HG03558 (cell line): Measurements from ENCODE around the gene MLPH.

Source experiments
- ATAC-seq: cut with Tn5 transposase; IDR thresholded peaks from one replicate; pipeline ENCODE4 v1.9.1; 2021; ENCODE audit warnings: moderate number of reproducible peaks; ENCODE audit not compliant: unreplicated experiment; ENCODE audit errors: extremely low read depth

MLPH gene

GRCh38 chr2:237597196-237598145 lies 110.4 kb downstream of the MLPH start:
- no peak for ATAC-seq

- no peak for ATAC-seq
Measured at GRCh38 chr2:237598468-237599208, 111.6 kb downstream of the MLPH start.

DNA sequence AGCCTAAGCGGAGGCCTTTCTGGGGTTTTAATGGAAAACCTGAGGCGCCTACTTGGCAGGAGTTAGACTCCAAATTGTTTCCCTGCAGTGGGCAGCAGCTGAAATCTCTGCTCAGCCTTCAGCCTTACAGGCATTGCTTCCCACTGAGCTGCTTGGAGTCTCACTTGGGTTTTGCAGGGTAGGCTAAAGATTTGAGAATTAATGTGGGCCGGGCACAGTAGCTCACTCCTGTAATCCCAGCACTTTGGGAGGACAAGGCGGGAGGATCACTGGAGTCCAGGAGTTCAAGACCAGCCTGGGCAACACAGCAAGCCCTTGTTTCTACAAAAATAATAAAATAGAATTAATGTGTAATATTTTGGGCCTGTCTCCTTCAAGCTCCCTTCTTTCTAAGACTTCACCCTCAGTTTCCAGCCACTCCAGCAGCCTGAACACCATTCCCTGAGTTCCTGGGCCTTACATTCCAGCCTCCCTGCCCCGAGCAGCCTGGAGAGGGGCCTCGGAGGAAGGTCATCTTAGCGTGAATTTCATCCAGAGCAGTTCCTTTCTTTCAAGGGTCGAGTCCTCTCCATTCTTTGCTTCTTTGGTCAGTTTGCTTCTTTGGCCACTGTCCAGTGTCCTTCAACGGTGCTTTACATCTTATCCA lies 112.5 kb downstream of the MLPH start:
- ATAC-seq: no peak

GRCh38 chr2:237600205-237600846 lies 113.3 kb downstream of the MLPH start:
- ATAC-seq: no peak

GRCh38 chr2:237601453-237602116 lies 114.5 kb downstream of the MLPH start:
- ATAC-seq: no peak

DNA sequence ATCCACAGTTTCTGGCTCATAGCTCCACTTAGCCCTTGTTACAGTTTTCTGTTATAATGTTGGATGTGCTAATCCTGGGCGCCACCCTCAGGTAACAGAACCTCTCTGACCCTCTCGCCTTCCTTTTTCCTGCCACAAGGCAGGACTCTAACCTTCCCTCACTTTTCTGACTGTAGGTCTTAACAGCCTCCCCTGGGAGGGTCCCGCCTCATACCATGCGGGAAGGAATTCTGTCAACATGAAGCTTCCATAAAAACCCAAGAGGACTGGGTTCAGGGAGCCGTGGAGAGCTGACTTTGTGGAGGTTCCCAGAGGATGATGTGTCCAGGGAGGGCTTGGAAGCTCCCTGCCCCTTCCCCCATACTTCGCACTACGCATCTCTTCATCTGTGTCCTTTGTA lies 115.4 kb downstream of the MLPH start:
- ATAC-seq: no peak

DNA sequence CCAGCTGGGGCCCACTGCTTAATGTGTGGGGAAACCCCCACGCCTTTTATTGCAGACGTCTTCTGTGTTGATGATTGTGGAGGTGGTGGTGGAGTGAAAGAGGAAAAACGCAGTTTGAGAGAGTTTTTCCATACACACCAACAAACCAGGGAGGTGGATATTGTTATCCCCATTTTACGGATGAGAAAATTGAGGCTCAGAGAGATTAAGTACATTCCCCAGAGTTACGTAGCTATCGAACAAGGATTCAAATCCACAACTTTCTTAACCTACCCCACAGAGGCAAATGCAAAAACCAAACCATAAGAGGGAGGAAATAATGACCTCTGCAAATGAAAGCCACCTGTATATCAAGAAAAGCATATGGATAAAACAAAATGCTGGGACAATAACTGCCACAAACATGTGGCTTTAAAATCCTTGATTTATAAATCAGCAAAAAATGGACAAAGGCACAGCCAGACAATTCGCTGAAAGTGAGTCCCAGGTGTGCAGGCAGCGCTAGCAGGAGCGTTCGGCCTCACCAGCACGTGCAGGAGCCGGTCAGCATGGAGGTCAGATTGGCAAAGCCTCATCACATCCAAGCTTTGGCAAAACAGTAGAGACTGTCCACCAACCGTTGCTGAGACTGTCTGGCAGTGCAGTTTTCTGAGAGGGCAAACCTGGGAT lies 116.1 kb downstream of the MLPH start:
- ATAC-seq: no peak

- ATAC-seq: no peak
Measured at GRCh38 chr2:237603718-237604362, 116.8 kb downstream of the MLPH start.

DNA sequence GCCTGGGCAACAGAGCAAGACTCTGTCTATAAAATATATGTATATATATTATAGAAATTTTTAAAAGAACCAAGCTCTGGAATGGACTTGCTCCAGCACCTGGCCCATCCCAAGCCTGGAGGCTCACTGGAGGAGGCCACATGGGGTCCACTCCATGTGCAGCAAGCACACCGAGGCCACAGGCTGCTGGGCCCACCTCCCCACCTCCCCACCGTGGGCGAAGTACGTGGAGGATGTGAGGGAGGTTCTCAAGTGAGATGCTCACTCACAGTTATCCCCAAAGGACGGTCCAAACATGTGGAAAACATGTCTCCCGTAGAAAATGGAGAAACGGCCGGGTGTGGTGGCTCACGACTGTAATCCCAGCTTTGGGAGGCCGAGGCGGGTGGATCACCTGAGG lies 117.3 kb downstream of the MLPH start:
- no peak for ATAC-seq
